Measurements from ENCODE around the gene SRCIN1.

Gene SRCIN1

GRCh38 chr17:38547444-38547843, 58.3 kb downstream of the SRCIN1 start:
- 85% methylated on average over 10 of the region's 12 CpGs for WGBS
- no peak overlapping the region for H3K18ac ChIP-seq (ENCODE audit: low read depth in 1 of 2, low read length in 2 of 2)
- H4K8ac ChIP-seq (ENCODE audit: low read length) = no peak overlapping the region
- H3K79me1 ChIP-seq (replicated peaks; ENCODE audit: low read length, poor library complexity, severe bottlenecking) = no peaks in the 10 kb centered on the region
- H2BK15ac ChIP-seq (ENCODE audit: low read depth, poor library complexity, severe bottlenecking) = no peak overlapping the region
- no peaks in the 10 kb centered on the region for H3K9me3 ChIP-seq (ENCODE audit: control insufficient read depth, low read length)
- H2AFZ ChIP-seq (ENCODE audit: low read depth, low read length) = no peak overlapping the region
- H3K4ac ChIP-seq (ENCODE audit: low read depth in 1 of 2, low read length in 2 of 2) = no peak overlapping the region
- no peak overlapping the region for H2AK5ac ChIP-seq (ENCODE audit: low read length, severe bottlenecking)
- no peak overlapping the region for H3K27ac ChIP-seq (ENCODE audit: low read length, poor library complexity, severe bottlenecking)
- no peak overlapping the region for H2BK12ac ChIP-seq (ENCODE audit: low read length in 2 of 2)
- no peak overlapping the region for H4K91ac ChIP-seq (ENCODE audit: low read length)
- no peak overlapping the region for H3K4me2 ChIP-seq (ENCODE audit: low read length, poor library complexity, severe bottlenecking)
- DNase-seq = no peak
- peaks cover 54 to 60% of the 10 kb centered on the region in 2 experiments for H3K27me3 ChIP-seq (ENCODE audit: control insufficient read depth in 1 of 2, insufficient read depth in 1 of 2, low read length in 2 of 2)
- H2BK120ac ChIP-seq (ENCODE audit: low read depth, low read length) = no peak overlapping the region
- H3K14ac ChIP-seq (ENCODE audit: low read length in 2 of 2) = no peak overlapping the region
- H3K9ac ChIP-seq (ENCODE audit: low read length) = no peak overlapping the region
- H3K36me3 ChIP-seq (ENCODE audit: control insufficient read depth in 1 of 2, insufficient read depth in 2 of 2, low read depth in 1 of 2, low read length in 2 of 2) = no peaks in the 10 kb centered on the region
- no peak overlapping the region for H2BK5ac ChIP-seq (ENCODE audit: low read depth, low read length, poor library complexity, severe bottlenecking)
- H3K4me1 ChIP-seq (ENCODE audit: control insufficient read depth, insufficient read depth, low read depth, low read length) = no peaks in the 10 kb centered on the region
- no peak overlapping the region for H3K4me3 ChIP-seq (ENCODE audit: insufficient read depth in 1 of 2, low read depth in 1 of 2, low read length in 2 of 2)
- no peak overlapping the region for H3K23ac ChIP-seq (ENCODE audit: low read length in 2 of 2)

GRCh38 chr17:38546396-38546795, 59.4 kb downstream of the SRCIN1 start:
- H3K27me3 ChIP-seq (ENCODE audit: control insufficient read depth in 1 of 2, insufficient read depth in 1 of 2, low read length in 2 of 2) = peaks cover 63 to 64% of the 10 kb centered on the region in 2 experiments
- H3K4me3 ChIP-seq (ENCODE audit: insufficient read depth in 1 of 2, low read depth in 1 of 2, low read length in 2 of 2) = no peak overlapping the region
- no peak overlapping the region for H3K9ac ChIP-seq (ENCODE audit: low read length)
- no peak overlapping the region for H2BK15ac ChIP-seq (ENCODE audit: low read depth, poor library complexity, severe bottlenecking)
- H2BK5ac ChIP-seq (ENCODE audit: low read depth, low read length, poor library complexity, severe bottlenecking) = no peak overlapping the region
- H2BK12ac ChIP-seq (ENCODE audit: low read length in 2 of 2) = no peak overlapping the region
- no peak overlapping the region for H3K4me2 ChIP-seq (ENCODE audit: low read length, poor library complexity, severe bottlenecking)
- H3K4me1 ChIP-seq (ENCODE audit: control insufficient read depth, insufficient read depth, low read depth, low read length) = no peaks in the 10 kb centered on the region
- H3K4ac ChIP-seq (ENCODE audit: low read depth in 1 of 2, low read length in 2 of 2) = no peak overlapping the region
- H3K9me3 ChIP-seq (ENCODE audit: control insufficient read depth, low read length) = no peaks in the 10 kb centered on the region
- H2BK120ac ChIP-seq (ENCODE audit: low read depth, low read length) = no peak overlapping the region
- H4K8ac ChIP-seq (ENCODE audit: low read length) = no peak overlapping the region
- no peaks in the 10 kb centered on the region for H3K79me1 ChIP-seq (replicated peaks; ENCODE audit: low read length, poor library complexity, severe bottlenecking)
- no peak overlapping the region for H3K18ac ChIP-seq (ENCODE audit: low read depth in 1 of 2, low read length in 2 of 2)
- H3K27ac ChIP-seq (ENCODE audit: low read length, poor library complexity, severe bottlenecking) = no peak overlapping the region
- H2AFZ ChIP-seq (ENCODE audit: low read depth, low read length) = no peak overlapping the region
- H4K91ac ChIP-seq (ENCODE audit: low read length) = no peak overlapping the region
- DNase-seq = no peak
- no peak overlapping the region for H3K14ac ChIP-seq (ENCODE audit: low read length in 2 of 2)
- H3K23ac ChIP-seq (ENCODE audit: low read length in 2 of 2) = no peak overlapping the region
- H3K36me3 ChIP-seq (ENCODE audit: control insufficient read depth in 1 of 2, insufficient read depth in 2 of 2, low read depth in 1 of 2, low read length in 2 of 2) = no peaks in the 10 kb centered on the region
- WGBS = 90% methylated on average over 10 of the region's 11 CpGs
- no peak overlapping the region for H2AK5ac ChIP-seq (ENCODE audit: low read length, severe bottlenecking)

- H4K8ac ChIP-seq (ENCODE audit: low read length) = no peak overlapping the region
- 90% methylated on average over 12 of the region's 12 CpGs for WGBS
- no peak overlapping the region for H2AK5ac ChIP-seq (ENCODE audit: low read length, severe bottlenecking)
- H3K4me3 ChIP-seq (ENCODE audit: insufficient read depth in 1 of 2, low read depth in 1 of 2, low read length in 2 of 2) = no peak overlapping the region
- no peak overlapping the region for H3K27ac ChIP-seq (ENCODE audit: low read length, poor library complexity, severe bottlenecking)
- no peak overlapping the region for H4K91ac ChIP-seq (ENCODE audit: low read length)
- peaks cover 55 to 68% of the 10 kb centered on the region in 2 experiments for H3K27me3 ChIP-seq (ENCODE audit: control insufficient read depth in 1 of 2, insufficient read depth in 1 of 2, low read length in 2 of 2)
- no peak overlapping the region for H2BK120ac ChIP-seq (ENCODE audit: low read depth, low read length)
- H2AFZ ChIP-seq (ENCODE audit: low read depth, low read length) = no peak overlapping the region
- no peaks in the 10 kb centered on the region for H3K79me1 ChIP-seq (replicated peaks; ENCODE audit: low read length, poor library complexity, severe bottlenecking)
- H3K4me1 ChIP-seq (ENCODE audit: control insufficient read depth, insufficient read depth, low read depth, low read length) = no peaks in the 10 kb centered on the region
- no peak overlapping the region for H3K18ac ChIP-seq (ENCODE audit: low read depth in 1 of 2, low read length in 2 of 2)
- H3K9ac ChIP-seq (ENCODE audit: low read length) = no peak overlapping the region
- no peak overlapping the region for H3K4ac ChIP-seq (ENCODE audit: low read depth in 1 of 2, low read length in 2 of 2)
- H3K36me3 ChIP-seq (ENCODE audit: control insufficient read depth in 1 of 2, insufficient read depth in 2 of 2, low read depth in 1 of 2, low read length in 2 of 2) = no peaks in the 10 kb centered on the region
- H3K4me2 ChIP-seq (ENCODE audit: low read length, poor library complexity, severe bottlenecking) = no peak overlapping the region
- no peaks in the 10 kb centered on the region for H3K9me3 ChIP-seq (ENCODE audit: control insufficient read depth, low read length)
- no peak overlapping the region for H3K23ac ChIP-seq (ENCODE audit: low read length in 2 of 2)
- no peak overlapping the region for H2BK12ac ChIP-seq (ENCODE audit: low read length in 2 of 2)
- H2BK15ac ChIP-seq (ENCODE audit: low read depth, poor library complexity, severe bottlenecking) = no peak overlapping the region
- H3K14ac ChIP-seq (ENCODE audit: low read length in 2 of 2) = no peak overlapping the region
- no peak overlapping the region for H2BK5ac ChIP-seq (ENCODE audit: low read depth, low read length, poor library complexity, severe bottlenecking)
- DNase-seq = no peak
Observed at GRCh38 chr17:38545531-38546225, 60.1 kb downstream of the SRCIN1 start.

GRCh38 chr17:38544839-38545209, 60.9 kb downstream of the SRCIN1 start:
- no peak overlapping the region for H2BK15ac ChIP-seq (ENCODE audit: low read depth, poor library complexity, severe bottlenecking)
- H3K27ac ChIP-seq (ENCODE audit: low read length, poor library complexity, severe bottlenecking) = no peak overlapping the region
- no peak overlapping the region for H3K14ac ChIP-seq (ENCODE audit: low read length in 2 of 2)
- H3K79me1 ChIP-seq (replicated peaks; ENCODE audit: low read length, poor library complexity, severe bottlenecking) = no peaks in the 10 kb centered on the region
- WGBS = 79% methylated on average over 5 of the region's 7 CpGs
- no peak overlapping the region for H3K23ac ChIP-seq (ENCODE audit: low read length in 2 of 2)
- H3K36me3 ChIP-seq (ENCODE audit: control insufficient read depth in 1 of 2, insufficient read depth in 2 of 2, low read depth in 1 of 2, low read length in 2 of 2) = no peaks in the 10 kb centered on the region
- no peak overlapping the region for H3K4me2 ChIP-seq (ENCODE audit: low read length, poor library complexity, severe bottlenecking)
- H2BK120ac ChIP-seq (ENCODE audit: low read depth, low read length) = no peak overlapping the region
- no peak overlapping the region for H3K4me3 ChIP-seq (ENCODE audit: insufficient read depth in 1 of 2, low read depth in 1 of 2, low read length in 2 of 2)
- no peak overlapping the region for H3K4ac ChIP-seq (ENCODE audit: low read depth in 1 of 2, low read length in 2 of 2)
- H2BK12ac ChIP-seq (ENCODE audit: low read length in 2 of 2) = no peak overlapping the region
- no peak overlapping the region for H4K8ac ChIP-seq (ENCODE audit: low read length)
- H3K9me3 ChIP-seq (ENCODE audit: control insufficient read depth, low read length) = no peaks in the 10 kb centered on the region
- no peak for DNase-seq
- H2BK5ac ChIP-seq (ENCODE audit: low read depth, low read length, poor library complexity, severe bottlenecking) = no peak overlapping the region
- no peaks in the 10 kb centered on the region for H3K4me1 ChIP-seq (ENCODE audit: control insufficient read depth, insufficient read depth, low read depth, low read length)
- no peak overlapping the region for H3K9ac ChIP-seq (ENCODE audit: low read length)
- peaks cover 58 to 71% of the 10 kb centered on the region in 2 experiments for H3K27me3 ChIP-seq (ENCODE audit: control insufficient read depth in 1 of 2, insufficient read depth in 1 of 2, low read length in 2 of 2)
- no peak overlapping the region for H2AK5ac ChIP-seq (ENCODE audit: low read length, severe bottlenecking)
- no peak overlapping the region for H2AFZ ChIP-seq (ENCODE audit: low read depth, low read length)
- H3K18ac ChIP-seq (ENCODE audit: low read depth in 1 of 2, low read length in 2 of 2) = no peak overlapping the region
- no peak overlapping the region for H4K91ac ChIP-seq (ENCODE audit: low read length)
